Esophagus (tissue), 2 donors: ENCODE measurements around the gene PSMD9. TPM values are rescaled to one million over a fixed set of nuclear protein-coding genes. Genes with fewer than 3 reads are reported as not detected.

ENCODE experiments used
- H3K27ac ChIP-seq, 2 donors: one replicate each; pipeline ENCODE4 v1.5.1; 2013; ENCODE audit warnings: low read depth in 2 of 2, mild to moderate bottlenecking in 2 of 2, inconsistent platforms in 1 of 2, low read length in 1 of 2, moderate library complexity in 1 of 2
- H3K27me3 ChIP-seq, 2 donors: one replicate each; pipeline ENCODE4 v1.6.1; 2013; ENCODE audit warnings: low read length in 2 of 2, control low read depth in 1 of 2, mild to moderate bottlenecking in 1 of 2; ENCODE audit not compliant: insufficient read depth in 2 of 2, control insufficient read depth in 1 of 2
- H3K36me3 ChIP-seq, 2 donors: one replicate each; pipeline ENCODE4 v1.6.1; 2013; ENCODE audit warnings: low read length in 1 of 2; ENCODE audit not compliant: control insufficient read depth in 2 of 2, insufficient read depth in 2 of 2
- H3K4me1 ChIP-seq, 2 donors: one replicate each; pipeline ENCODE4 v1.6.1; 2013; ENCODE audit warnings: low read length in 1 of 2; ENCODE audit not compliant: control insufficient read depth in 2 of 2, insufficient read depth in 2 of 2
- H3K4me3 ChIP-seq, 2 donors: one replicate each; pipeline ENCODE4 v1.5.1; 2013; ENCODE audit warnings: low read length in 2 of 2, mild to moderate bottlenecking in 2 of 2, low read depth in 1 of 2, moderate library complexity in 1 of 2
- H3K9me3 ChIP-seq, 2 donors: one replicate each; pipeline ENCODE4 v1.6.1; 2013; ENCODE audit warnings: mild to moderate bottlenecking in 2 of 2, low read depth in 1 of 2, low read length in 1 of 2, moderate library complexity in 1 of 2; ENCODE audit not compliant: control insufficient read depth in 2 of 2, insufficient read depth in 1 of 2
- WGBS, 2 donors: extraction: QIAGEN DNeasy Blood & Tissue Kit; methylation state at CpG; one replicate each; pipeline ENCODE4 v1.1.7; 2013; 5-methylcytosine and 5-hydroxymethylcytosine counted together
- polyA plus RNA-seq, 2 donors: library from polyadenylated mRNA; stranded (reverse); fragments of 200-250 nt; gene quantifications; one replicate each; pipeline ENCODE4 v1.2.3, GENCODE V29; 2013
- donor health status: healthy with polysubstance abuse.
- donor health status: Bipolar disorder and iron deficiency.

Gene PSMD9
- polyA plus RNA-seq, 2 donors, result 18.3 to 88.2 TPM

DNA sequence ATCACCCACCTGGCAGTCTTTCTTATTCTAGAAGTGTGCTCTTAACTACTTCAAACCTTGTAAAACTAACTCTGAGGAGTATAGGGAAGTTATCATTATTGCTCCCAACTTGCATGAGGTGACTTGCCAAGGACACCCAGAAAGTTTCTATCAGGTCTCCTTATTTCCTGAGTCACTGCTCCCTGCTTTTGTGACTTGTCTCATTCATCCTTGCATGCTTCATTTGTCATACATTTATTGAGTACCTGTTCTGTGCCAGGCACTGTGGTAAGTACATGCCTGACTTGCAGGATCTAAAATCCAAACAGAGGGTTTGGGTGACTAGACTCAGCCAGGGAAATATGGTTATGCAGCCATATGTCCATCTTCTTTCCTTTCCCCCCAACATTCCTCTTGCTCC lies 55.3 kb downstream of the PSMD9 start:
- Histone ChIP-seq H3K27ac (no peak overlapping the region), H3K27me3 (no peaks in the 10 kb centered on the region), H3K36me3 (no peaks in the 10 kb centered on the region), H3K9me3 (no peaks in the 10 kb centered on the region), H3K4me1 (no peaks in the 10 kb centered on the region), H3K4me3 (no peak overlapping the region)

DNA sequence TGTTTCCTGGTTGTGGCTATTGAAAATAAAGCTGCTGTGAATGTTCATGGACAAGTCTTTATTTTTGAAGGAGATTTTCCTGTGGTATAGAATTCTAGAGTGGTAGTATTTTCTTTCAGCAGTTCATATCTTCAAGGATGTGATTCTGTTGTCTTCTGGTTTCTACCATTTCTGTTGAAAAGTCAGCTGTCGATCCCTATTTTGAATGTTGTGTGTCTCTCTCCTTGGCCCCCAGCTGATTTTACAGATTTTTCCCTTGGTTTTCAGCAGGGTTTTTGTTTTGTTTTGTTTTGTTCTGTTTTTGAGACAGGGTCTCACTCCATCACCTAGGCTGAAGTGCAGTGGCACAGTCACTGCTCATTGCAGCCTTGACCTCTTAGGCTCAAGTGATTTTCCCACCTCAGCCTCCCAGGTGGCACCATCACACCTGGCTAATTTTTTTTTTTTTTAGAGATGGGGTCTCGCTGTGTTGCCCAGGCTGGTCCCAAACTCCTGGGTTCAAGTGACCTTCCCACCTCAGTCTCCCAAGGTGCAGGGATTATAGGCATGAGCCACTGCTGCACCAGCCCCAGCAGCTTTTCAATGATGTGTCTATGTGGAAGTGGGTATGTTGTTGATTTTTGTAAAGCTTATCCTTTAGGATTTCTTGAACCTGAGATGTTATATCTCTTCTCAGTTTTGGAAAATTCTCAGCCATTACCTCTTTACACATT lies 57.9 kb downstream of the PSMD9 start:
- Histone ChIP-seq H3K4me3 (no peak overlapping the region), H3K36me3 (no peaks in the 10 kb centered on the region), H3K27me3 (no peaks in the 10 kb centered on the region), H3K27ac (no peak overlapping the region), H3K9me3 (no peaks in the 10 kb centered on the region), H3K4me1 (no peaks in the 10 kb centered on the region)
- WGBS, 2 donors, result 96 to 97% methylated on average over 2 of the region's 2 CpGs

DNA sequence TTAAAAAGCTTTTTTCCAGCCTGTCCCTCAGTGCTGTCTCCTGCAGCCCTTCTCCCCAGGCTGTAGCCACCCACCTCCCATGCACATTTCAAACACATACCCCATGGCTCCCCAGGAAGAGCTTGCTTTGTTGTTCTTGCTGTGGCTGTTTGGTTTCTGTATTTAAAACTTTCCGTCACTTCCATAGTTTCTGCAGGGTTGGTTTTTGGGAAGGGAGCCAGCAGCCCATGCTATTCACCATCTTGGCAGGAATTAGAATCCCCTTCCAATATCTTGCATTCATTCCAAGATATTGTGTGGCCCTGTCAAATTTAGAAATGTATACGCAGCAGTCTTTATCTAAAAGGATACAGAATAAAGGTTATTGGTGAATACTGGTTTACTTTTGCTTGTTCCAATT lies 59.4 kb downstream of the PSMD9 start:
- WGBS, 2 donors, result 88% methylated on average over 2 of the region's 2 CpGs
- H3K27ac ChIP-seq, result no peak overlapping the region
- no peaks in the 10 kb centered on the region for H3K27me3 ChIP-seq
- no peaks in the 10 kb centered on the region for H3K4me1 ChIP-seq
- no peaks in the 10 kb centered on the region for H3K9me3 ChIP-seq
- H3K36me3 ChIP-seq, result no peaks in the 10 kb centered on the region
- H3K4me3 ChIP-seq, result no peak overlapping the region

DNA sequence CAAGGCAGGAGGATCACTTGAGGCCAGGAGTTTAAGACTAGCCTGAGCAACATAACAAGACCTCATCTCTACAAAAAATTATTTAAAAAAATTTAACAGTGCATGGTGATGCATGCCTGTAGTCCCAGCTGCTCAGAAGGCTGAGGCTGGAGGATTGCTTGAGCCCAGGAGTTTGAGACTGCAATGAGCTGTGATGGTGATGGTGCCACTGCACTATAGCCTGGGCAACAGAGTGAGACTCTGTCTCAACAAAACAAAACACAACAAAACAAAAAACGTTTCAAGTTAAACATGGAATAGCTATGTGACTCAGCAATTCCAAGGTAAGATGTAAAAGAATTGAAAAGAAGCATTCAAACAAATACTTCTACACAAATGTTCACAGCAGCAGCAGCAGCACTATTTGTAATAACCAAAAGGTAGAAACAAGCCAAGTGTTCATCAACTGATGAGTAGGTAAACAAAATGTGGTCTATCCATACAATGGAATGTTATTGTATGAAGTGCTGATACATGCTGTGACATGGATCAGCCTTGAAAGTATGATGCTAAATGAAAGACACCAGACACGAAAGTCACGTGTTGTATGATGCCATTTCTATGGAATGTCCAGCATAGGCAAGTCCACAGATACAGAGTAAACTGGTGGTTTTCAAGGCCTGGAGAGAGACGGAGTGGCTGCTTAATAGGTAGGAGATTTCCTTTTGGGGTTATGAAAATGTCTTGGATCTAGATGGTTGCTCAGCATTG lies 61.2 kb downstream of the PSMD9 start:
- no peak overlapping the region for H3K27ac ChIP-seq
- WGBS, 2 donors, result 44 to 53% methylated on average over 4 of the region's 4 CpGs
- no peaks in the 10 kb centered on the region for H3K36me3 ChIP-seq
- no peaks in the 10 kb centered on the region for H3K4me1 ChIP-seq
- no peaks in the 10 kb centered on the region for H3K27me3 ChIP-seq
- H3K4me3 ChIP-seq, result no peak overlapping the region
- no peaks in the 10 kb centered on the region for H3K9me3 ChIP-seq

DNA sequence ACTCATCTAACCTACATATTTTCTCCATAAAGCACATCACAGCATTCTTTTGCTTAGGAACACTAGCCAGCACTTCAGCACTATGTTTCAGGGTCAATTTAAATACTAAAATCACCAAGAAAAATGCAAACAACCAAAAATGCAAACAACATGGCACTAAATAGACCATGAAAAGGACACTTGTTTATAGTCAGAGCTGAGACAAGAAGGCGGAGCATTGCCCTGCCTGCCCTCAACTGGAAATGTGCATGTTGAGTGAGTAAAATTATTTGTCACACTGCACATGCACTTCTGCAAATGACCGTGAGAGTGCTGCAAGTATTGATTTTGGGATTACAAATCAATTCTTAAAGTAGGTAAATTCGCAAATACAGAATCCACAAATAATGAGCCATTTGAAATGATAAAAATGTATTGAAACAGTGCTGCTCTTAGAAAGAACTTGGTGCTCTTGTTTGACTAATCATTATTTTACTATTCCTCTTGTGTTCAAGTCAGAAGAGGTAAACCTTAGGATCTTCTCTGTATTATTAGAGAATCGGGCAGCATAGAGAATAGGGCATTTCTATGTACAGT lies 64.6 kb downstream of the PSMD9 start:
- Histone ChIP-seq H3K4me3 (no peak overlapping the region), H3K9me3 (no peaks in the 10 kb centered on the region), H3K36me3 (no peaks in the 10 kb centered on the region), H3K27me3 (no peaks in the 10 kb centered on the region), H3K27ac (no peak overlapping the region), H3K4me1 (no peaks in the 10 kb centered on the region)
- 82 to 90% methylated on average over 4 of the region's 4 CpGs for WGBS, 2 donors

DNA sequence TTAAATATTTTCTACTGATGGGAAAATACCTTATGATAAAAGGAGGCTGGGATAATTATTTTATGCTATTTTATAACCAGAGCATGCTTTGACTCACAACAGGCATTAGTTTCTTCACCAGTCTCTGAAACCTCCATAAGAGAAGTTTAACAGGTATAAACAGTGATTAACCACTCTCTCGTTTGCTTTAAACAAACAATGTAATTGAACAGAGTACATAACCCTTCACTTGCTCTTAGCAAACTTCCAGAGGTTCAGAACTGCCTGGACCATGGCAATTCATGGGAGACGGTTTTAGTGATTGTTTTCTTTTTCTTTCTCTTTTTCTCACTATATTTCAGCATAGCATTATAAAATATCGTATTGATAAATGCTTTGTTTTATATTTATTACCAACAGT lies 65.1 kb downstream of the PSMD9 start:
- WGBS, 2 donors, result 72% methylated on average over 3 of the region's 3 CpGs
- Histone ChIP-seq H3K27ac (no peak overlapping the region), H3K9me3 (no peaks in the 10 kb centered on the region), H3K4me1 (no peaks in the 10 kb centered on the region), H3K36me3 (no peaks in the 10 kb centered on the region), H3K4me3 (no peak overlapping the region), H3K27me3 (no peaks in the 10 kb centered on the region)

DNA sequence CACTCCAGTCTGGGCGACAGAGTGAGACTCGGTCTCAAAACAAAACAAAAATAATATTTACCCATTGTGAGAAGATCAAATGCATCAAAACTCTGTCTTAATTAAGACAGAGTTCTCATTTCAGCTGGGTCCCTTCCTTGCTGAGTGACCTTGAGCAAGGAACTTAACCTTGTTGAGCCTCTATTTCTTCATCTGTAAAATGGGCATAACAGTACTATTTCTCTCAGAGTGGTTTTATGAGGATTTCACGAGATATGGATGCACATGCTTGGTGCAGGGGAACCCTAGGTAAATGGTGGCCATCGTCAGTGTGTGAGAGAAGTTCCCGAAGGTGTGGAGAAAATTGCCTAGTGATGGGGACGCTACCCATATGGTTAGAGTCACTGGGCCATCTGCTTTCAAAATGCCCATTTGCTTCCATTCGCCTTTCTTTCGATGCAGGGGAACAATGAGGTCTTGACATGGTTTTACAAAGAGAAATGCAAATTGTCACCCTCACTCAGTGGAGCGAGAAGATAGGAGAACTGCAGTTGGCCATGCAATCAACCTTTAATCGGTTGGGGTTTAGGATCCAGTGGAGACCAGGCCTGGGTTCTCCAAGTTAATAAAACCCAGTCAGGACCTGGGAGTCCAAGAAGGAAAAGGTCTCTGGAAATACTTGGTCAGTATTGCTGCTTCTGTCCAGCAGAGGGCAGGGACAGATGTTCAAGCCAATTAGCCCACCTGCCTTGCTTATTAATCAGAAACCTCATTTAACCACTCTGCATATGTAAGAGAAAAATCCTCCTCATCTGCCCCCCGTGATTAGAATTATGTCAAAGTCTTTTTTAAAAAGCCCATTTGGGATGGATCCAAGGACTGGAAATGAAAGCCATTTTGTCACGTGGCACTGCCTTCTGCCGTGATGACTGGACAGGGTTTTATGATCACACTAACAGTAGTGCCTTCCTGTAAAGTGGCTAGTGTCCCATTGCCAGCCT lies 67.0 kb downstream of the PSMD9 start:
- Histone ChIP-seq H3K27me3 (no peaks in the 10 kb centered on the region), H3K36me3 (no peaks in the 10 kb centered on the region), H3K4me1 (no peaks in the 10 kb centered on the region), H3K9me3 (no peaks in the 10 kb centered on the region), H3K27ac (no peak overlapping the region), H3K4me3 (no peak overlapping the region)
- whole genome bisulfite sequencing, 2 donors, result 83 to 87% methylated on average over 13 of the region's 13 CpGs

DNA sequence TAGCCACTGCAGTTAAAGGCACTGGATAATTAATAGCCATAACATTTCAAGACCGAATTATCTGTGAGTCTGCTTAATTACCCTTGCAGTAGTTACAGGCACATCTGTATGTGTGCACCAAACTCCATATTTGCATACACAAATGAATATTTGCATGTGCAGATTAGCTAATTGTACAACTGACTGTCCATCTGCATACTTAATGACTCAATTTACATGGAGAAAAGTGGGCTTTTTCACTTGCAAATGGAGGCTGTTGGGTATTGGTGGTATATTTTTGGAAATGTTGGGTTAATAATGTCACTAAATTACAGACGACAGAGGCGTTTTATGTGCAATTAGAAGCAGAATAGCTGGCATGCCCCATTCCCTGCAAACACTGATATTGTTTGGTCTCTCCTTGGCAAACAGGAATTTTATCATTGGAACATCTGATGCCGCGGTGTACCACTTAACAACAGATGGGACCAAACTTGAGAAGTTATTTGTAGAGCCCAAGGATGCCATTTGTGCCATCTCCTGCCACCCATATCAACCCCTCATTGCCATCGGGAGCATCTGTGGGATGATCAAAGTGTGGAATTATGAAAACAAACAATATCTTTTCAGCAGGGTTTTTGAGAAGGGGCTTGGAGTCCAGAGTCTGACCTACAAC lies 69.4 kb downstream of the PSMD9 start:
- 77 to 83% methylated on average over 6 of the region's 6 CpGs for WGBS, 2 donors
- Histone ChIP-seq H3K36me3 (no peaks in the 10 kb centered on the region), H3K27me3 (no peaks in the 10 kb centered on the region), H3K4me1 (no peaks in the 10 kb centered on the region), H3K27ac (no peak overlapping the region), H3K4me3 (no peak overlapping the region), H3K9me3 (no peaks in the 10 kb centered on the region)
